ENCODE data around the gene RYR3.
"Not testable (repeated sequence)": the region's sequence is repeated elsewhere in the genome, so short reads cannot be mapped to it uniquely, and the experiment has no call there.

The RYR3 gene

DNA sequence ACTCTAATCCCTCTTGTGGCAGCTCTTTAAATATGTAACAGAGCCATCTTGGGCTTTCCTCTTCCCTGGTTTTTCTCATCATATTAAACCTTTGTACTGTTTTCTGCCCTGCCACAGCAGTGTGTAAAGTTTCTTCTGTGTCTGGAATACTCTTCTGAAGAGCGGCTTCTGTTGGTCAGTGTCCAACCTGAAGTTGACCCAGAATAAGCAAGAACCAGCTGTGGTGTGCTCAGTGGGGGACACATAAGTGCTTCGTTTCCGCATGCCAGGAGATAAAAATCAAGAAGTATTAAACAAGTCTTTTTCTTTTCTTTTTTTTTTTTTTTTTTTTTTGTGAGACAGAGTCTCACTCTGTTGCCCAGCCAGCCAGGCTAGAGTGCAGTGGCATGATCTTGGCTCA is 484.3 kb downstream of the RYR3 start:
- DNase-seq, result no peak

- no peak for DNase-seq
Observed at GRCh38 chr15:33797651-33798050, 486.9 kb downstream of the RYR3 start.

DNA sequence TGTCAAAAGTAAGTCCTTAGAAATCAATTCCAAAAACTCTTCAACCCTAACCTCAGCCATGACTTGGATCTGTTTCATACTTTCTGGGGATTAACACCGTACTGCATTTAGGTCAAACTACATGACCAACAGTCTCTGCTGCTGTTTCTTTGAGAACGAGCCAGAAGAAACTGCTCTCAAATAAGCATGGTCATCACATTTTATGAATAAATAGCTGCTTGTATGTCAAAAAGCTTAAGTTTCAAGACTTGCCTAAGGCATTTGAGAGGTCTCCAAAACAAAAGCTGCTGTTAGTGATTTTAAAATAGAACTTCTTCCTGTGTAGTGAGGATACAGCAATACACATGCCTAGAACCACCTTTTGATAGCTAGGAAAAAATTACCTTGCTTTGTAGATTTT is 491.2 kb downstream of the RYR3 start:
- no peak for DNase-seq

DNA sequence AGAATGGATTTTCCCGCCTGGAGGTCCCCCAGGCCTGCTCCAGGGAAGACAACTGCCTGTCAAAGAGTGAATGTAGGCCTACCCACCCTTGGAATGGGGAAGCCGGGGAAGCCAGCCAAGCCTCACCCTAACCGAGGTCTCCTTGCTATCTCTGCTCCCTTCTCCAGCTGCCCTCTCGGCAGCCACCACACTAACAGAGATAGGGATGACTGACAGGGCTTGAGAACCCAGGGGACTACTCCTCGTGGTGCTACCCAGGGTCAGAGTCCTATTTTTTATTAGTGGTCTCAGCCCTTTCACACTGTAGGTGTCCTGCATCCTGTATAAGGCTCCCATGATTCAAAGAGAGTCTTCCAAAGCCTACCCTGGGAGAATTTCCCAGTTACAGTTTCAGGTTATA is 496.9 kb downstream of the RYR3 start:
- no peak for DNase-seq

DNA sequence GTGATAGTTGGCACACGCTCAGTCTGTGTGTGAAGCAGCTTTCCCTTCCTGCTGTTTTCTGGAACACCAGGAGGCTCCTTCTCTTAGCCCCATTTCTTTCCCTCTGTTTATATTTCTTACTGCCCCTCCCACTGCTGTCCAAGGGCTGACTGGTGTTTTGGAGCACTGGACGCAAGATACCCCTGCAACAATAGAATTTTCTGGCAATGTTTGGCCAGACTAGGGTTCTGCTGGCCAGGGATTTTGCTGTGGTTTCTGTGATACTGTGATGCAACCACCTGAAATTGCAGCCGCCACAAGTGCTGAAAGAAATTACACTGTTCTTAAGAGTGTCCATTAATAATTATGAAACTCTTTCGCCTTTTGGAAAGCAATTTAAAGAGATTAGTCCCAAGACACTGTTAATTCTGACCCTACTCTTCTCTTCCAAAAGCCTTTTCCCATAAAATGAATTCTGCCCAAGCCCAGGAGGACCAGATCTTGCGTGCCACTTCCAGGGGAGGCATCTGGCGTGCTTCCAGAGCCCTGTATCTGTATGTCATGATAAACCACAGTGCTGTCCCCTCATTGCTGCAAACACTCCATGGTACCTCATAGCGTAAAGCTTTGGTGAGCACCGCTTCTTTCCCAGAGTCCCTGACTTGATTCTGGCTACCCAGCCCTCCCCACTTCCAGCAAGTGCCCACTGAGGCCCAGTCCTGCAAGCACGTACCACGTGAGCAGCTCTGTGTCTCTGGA is 498.1 kb downstream of the RYR3 start:
- no peak for DNase-seq

DNA sequence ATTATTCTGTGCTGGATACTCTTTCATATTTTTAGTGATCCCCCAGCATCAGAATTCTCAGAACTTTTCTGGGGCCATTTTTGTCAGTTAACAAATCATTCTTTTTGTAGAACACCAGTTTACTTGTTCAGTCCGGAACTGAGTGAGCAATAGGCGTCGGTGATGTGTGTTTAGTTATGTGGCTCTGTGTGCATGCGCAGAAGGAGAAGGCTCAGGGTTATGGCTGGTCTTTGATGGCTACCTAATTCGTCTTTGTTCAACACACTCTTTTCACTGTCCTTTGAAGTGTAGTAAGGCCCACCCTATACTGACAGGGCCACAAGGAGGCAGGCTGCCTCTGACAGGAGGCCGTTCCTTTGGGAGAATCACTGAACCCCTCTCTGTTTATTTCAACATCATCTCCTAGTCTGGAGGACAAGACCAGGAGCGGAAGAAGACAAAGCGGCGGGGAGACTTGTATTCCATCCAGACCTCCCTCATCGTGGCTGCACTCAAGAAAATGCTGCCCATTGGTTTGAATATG is 499.4 kb downstream of the RYR3 start:
- no peak for DNase-seq

GRCh38 chr15:33810806-33811205 is 500.0 kb downstream of the RYR3 start:
- peak; percentile 31 for DNase-seq

DNA sequence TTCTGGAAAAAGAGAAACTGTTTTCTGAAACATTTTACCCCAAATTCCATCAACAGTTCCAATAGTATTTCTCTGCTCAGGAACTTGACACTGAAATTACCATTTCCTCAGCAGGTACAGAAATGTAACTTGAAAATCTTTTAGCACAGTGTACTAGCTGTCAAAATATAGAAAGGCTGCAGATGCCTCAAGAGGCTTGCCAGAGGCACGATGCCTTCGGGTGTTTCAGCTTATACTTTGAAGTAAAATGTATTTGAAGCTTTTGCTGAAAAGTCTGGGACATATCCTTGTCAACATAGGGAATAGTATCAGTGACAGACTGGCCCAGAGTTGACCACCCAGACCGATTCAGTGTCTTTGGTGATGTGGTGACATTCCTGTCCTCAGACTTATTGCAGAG is 503.1 kb downstream of the RYR3 start:
- no peak for DNase-seq

DNA sequence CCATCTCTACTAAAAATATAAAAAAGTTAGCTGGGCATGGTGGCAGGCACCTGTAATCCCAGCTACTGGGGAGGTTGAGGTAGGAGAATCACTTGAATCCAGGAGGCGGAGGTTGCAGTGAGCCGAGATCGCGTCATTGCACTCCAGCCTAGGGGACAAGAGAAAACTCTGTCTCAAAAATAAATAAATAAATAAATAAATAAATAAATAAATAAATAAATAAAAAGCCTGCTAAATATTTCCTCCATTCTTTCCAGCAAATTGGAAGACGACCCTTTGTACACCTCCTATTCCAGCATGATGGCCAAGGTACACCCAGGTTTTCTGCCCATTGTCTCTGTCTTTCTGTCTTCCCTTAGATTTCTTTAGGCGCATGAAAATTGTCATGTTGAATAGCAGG is 508.7 kb downstream of the RYR3 start:
- not testable (repeated sequence) for DNase-seq

DNA sequence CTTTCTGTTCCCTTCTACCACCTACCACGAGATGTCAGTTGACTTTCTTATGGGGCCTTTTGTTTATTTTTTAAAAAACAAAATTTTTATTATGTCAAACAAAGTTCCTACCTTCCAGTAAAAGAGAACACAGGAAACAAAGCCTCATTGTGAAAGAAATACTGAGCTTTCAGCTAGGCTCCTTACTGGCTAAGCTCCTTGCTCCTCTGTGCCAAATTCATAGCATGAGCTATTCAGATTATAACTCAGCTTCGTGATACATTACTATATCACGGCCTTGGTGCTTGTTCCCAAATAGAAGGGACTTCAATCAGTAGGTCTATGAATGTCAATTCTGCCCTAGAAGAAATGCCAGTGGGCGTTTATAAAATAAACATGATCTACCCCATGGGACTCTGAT is 511.7 kb downstream of the RYR3 start:
- no peak for DNase-seq

- no peak for DNase-seq
Observed at GRCh38 chr15:33823119-33823518, 512.4 kb downstream of the RYR3 start.

DNA sequence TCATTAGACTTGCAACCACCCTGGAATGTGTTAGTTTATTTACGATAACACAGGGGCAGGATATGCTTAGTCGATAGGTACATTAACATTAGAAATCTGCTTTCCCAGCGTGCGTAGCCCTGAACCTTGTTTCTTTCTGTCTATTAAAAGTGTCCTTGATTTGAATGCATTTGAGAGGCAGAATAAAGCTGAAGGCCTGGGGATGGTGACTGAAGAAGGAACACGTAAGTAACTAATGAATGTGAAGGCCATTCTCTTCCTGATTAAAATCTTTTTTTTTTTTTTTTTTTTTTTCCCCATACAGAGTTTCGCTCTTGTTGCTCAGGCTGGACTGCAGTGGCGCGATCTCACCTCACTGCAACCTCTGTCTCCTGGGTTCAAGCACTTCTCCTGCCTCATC is 514.7 kb downstream of the RYR3 start:
- DNase-seq, result no peak

DNA sequence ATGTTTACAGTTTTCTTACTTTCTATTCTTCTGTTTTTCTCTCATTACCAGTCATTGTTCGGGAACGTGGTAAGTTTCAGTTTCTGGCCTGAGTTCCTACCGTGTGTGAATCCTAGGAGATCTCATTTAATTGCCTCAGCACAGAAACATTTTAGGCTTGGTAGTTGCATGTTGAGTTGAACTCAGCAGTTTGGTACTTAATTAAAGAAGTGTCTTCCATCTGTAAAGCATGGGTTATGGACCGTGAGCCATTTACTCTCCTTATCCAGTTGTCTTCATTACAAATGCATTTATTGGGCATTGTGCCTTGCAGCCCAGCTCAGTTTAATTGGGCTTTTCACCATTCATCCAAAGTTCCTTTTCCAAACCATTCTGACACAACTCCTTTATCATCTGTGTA is 515.4 kb downstream of the RYR3 start:
- DNase-seq, result no peak

GRCh38 chr15:33830351-33830750 is 519.6 kb downstream of the RYR3 start:
- no peak for DNase-seq

DNA sequence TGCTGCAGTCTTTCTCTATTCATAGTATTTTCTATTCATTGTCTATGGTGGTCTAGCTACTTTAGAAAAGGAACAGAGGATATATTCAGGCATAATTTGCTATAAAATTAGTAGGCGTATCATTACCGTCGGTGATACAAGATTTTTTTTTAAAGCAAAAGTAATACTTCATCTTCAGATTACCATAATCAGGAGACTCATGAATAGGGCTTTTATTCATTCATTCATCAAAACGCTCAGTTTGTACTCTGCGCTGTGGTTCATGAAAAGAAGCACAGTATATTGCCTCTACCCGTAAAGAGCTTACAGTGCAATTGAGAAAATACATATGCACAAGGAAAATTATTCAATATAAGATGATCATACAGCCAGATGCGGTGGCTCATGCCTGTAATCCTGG is 520.9 kb downstream of the RYR3 start:
- no peak for DNase-seq

DNA sequence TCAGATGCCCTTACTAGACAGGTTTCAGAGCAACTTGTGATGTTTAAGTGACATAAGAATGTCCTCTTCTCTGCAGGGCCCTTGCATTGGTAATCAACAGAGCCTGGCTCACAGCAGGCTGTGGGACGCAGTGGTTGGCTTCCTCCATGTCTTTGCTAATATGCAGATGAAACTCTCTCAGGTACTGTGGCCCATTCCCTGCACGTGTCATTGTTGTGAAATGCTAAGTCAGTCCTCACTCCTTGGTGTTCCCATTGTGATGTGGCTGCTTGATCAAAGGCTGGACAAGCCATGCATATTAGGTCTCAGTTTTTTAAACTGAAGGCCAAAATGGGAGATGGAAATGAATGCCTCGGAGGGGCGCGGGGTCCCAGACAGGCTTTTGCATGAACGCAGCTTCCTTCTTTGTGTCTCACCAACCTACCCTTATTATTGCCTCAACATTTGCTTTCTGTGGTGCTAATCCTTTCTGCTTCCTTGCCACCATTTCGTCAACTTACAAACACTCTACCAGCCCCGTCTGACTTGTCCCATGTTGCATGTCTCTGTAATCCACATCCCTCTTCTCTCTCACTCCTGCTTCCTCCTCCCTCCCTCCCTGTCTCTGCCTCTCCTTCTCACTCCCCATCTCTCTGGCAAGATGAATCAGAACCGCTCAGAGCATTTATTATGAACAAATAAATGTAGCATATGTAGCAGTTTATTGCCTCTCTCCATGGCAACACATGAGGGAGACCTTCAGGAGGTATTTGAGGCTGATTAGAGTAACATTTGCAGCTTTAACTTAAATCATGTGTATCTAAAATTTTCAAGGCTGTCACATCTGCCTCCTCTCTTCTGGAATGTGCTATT is 524.4 kb downstream of the RYR3 start:
- no peak for DNase-seq

- DNase-seq, result no peak
Observed at GRCh38 chr15:33837294-33837693, 526.5 kb downstream of the RYR3 start.

DNA sequence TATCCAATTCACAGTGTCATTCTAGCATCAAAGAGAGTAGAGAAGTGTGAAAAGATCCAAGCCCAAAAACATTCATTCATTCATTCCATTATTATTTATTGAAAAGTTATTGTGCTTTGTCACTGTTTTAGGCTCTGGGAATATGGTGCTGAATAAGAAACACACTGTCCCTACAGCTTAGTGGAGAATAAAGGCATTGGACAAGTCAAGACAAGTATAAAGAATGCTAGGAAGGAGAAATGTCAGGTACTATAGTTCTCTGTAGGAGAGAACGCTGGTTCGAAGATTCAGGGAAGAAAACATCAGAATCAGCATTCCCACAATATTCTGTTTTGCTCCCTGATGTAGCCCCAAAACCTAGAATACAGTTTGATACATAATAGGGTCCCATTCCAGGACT is 528.8 kb downstream of the RYR3 start:
- DNase-seq, result no peak

DNA sequence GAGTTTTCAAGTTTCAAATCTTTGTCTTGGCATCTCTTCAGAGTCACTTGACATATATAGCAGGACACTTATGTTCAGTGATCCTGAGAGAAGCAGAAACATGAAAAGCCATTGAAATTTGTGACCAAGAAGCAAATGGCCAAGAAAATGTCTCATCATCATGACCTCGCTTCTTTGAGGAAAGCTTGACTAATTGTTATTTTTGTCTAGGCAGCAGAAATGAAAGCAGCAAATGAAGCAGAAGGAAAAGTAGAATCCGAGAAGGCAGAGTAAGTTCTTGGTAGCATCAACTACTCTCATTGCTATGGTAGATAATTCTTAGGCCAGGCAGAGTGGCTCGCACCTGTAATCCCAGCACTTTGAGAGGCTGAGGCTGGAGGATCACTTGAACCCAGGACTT is 529.8 kb downstream of the RYR3 start:
- DNase-seq, result no peak

DNA sequence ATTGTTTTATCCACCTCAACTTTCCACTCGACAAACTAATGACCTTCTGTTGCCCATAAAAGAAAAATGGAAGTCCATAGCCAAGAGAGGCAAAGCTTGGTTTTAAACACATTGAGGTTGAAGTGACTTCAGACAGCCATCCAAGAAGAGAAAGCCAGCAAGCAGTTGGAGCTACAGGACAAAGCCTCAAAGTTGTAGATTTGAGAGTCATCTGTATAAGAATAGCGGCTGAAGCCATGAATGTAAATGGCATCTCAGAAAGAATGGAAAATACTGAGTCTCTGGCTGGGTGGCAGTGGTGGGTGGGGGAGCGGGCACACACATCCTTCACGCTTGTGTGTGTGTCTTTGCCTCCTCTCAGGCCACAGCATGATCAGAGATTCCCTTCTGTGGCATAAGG is 533.4 kb downstream of the RYR3 start:
- DNase-seq, result no peak

GRCh38 chr15:33844597-33844996 is 533.8 kb downstream of the RYR3 start:
- no peak for DNase-seq

- DNase-seq, result no peak
Observed at GRCh38 chr15:33846142-33846541, 535.4 kb downstream of the RYR3 start.

GRCh38 chr15:33846862-33847261 is 536.1 kb downstream of the RYR3 start:
- DNase-seq, result no peak

- no peak for DNase-seq
Observed at GRCh38 chr15:33848011-33848410, 537.2 kb downstream of the RYR3 start.
